ENCODE measurements around the gene SDK2.

DNA sequence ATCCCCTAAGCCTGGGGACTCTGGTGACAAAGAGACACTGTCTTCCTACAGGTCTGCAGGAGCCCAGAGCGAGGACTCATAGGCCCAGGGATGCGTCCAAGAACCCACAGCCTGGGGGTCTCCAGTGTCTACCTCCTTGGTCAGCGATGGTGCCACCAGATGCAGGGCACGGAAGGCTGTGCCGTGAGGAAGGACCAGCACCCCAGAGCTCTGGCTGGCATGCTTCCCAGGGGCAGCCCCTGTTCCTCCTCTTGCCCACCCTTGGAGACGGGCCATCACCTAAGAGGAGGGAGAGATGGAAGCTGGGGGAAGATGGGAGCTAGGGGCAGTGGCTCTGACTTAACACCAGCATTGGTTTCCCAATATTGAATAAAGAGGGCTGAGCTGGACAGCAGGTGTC, 125.2 kb downstream of the SDK2 start:
- TF ChIP-seq, protein P1, sequence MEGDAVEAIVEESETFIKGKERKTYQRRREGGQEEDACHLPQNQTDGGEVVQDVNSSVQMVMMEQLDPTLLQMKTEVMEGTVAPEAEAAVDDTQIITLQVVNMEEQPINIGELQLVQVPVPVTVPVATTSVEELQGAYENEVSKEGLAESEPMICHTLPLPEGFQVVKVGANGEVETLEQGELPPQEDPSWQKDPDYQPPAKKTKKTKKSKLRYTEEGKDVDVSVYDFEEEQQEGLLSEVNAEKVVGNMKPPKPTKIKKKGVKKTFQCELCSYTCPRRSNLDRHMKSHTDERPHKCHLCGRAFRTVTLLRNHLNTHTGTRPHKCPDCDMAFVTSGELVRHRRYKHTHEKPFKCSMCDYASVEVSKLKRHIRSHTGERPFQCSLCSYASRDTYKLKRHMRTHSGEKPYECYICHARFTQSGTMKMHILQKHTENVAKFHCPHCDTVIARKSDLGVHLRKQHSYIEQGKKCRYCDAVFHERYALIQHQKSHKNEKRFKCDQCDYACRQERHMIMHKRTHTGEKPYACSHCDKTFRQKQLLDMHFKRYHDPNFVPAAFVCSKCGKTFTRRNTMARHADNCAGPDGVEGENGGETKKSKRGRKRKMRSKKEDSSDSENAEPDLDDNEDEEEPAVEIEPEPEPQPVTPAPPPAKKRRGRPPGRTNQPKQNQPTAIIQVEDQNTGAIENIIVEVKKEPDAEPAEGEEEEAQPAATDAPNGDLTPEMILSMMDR (IDR thresholded peaks at IDR 0.05), result no peak
- no peak for TF ChIP-seq POLR2A (IDR thresholded peaks at IDR 0.05)

Data from right lobe of liver (tissue), 4 donors.